Peyer's patch (tissue), 4 donors: ENCODE measurements around the gene C6orf47. TPM values are rescaled to one million over a fixed set of nuclear protein-coding genes. Genes with fewer than 3 reads are reported as not detected.
A peak's percentile ranks its signal among the peaks of the same experiment; 100 is the strongest.

ENCODE experiments used
- DNase-seq, 3 donors: peaks; one replicate each; pipeline ENCODE4 v3.0.0-alpha.2; 2017 to 2019
- H3K27ac ChIP-seq, 4 donors: fragments of 200-600 bp; sonication (generic); one replicate each; pipeline ENCODE4 v1.5.1; 2016 to 2019
- H3K27me3 ChIP-seq, 2 donors: fragments of 200-600 bp; sonication (generic); one replicate each; pipeline ENCODE4 v1.5.1; 2019
- H3K36me3 ChIP-seq, 3 donors: fragments of 200-600 bp; sonication (generic); one replicate each; pipeline ENCODE4 v1.5.1; 2016 to 2019
- H3K4me1 ChIP-seq, 4 donors: fragments of 200-600 bp; sonication (generic); one replicate each; pipeline ENCODE4 v1.5.1; 2016 to 2019
- H3K4me3 ChIP-seq, 4 donors: fragments of 200-600 bp; sonication (generic); 1 replicate in 3 of 4; 2 replicates in 1 of 4; pipeline ENCODE4 v1.5.1; 2016 to 2019; ENCODE audit warnings: mild to moderate bottlenecking in 1 of 4
- H3K9me3 ChIP-seq, 4 donors: fragments of 200-600 bp; sonication (generic); one replicate each; pipeline ENCODE4 v1.5.1; 2016 to 2019; ENCODE audit warnings: mild to moderate bottlenecking in 1 of 4
- CTCF ChIP-seq, 6 experiments: fragments of 450-650 bp in 4 of 6; fragments of 200-600 bp in 2 of 6; sonication (generic) in 1 of 6; IDR thresholded peaks; one replicate each; pipeline ENCODE4 v1.5.1; 2017 to 2019; ENCODE audit warnings: antibody characterized with exemption in 6 of 6, mild to moderate bottlenecking in 3 of 6, moderate library complexity in 1 of 6
- POLR2A ChIP-seq, 2 donors: fragments of 450-650 bp; IDR thresholded peaks; one replicate each; pipeline ENCODE4 v1.5.1; 2017; ENCODE audit warnings: antibody characterized with exemption in 2 of 2, mild to moderate bottlenecking in 2 of 2, moderate library complexity in 2 of 2
- total RNA-seq, 4 donors: library from RNA; depleted of rRNA; stranded (reverse); fragments of >200 nt; gene quantifications; one replicate each; pipeline ENCODE4 v1.1.0, GENCODE V29; 2016

The C6orf47 gene
- total RNA-seq, 4 donors from 2014 or later, result 26.4 to 46.7 (median 37.2) TPM

- peaks cover 0 to 99% (median 0%) of the 10 kb centered on the region in 3 donors for H3K36me3 ChIP-seq
- H3K4me3 ChIP-seq, result no peak overlapping the region
- peaks cover 0 to 5% (median 0%) of the 10 kb centered on the region in 4 donors for H3K4me1 ChIP-seq
- DNase-seq, result peak in 2 of 3 donors; percentile 72 to 75
- TF ChIP-seq CTCF (IDR thresholded peaks at IDR 0.05), result no peak
- TF ChIP-seq POLR2A (IDR thresholded peaks at IDR 0.05), result no peak
- H3K27ac ChIP-seq, result peak overlapping the region in 3 of 4 donors; percentile 55 to 77 (median 70)
- H3K27me3 ChIP-seq, result no peaks in the 10 kb centered on the region
- no peaks in the 10 kb centered on the region for H3K9me3 ChIP-seq
Observed at GRCh38 chr6:31690231-31691077, 29.9 kb upstream of the C6orf47 start.

- peak overlapping the region in 2 of 4 donors; percentile 70 to 77 for H3K27ac ChIP-seq
- no peaks in the 10 kb centered on the region for H3K27me3 ChIP-seq
- peaks cover 0 to 89% (median 0%) of the 10 kb centered on the region in 3 donors for H3K36me3 ChIP-seq
- no peaks in the 10 kb centered on the region for H3K9me3 ChIP-seq
- TF ChIP-seq POLR2A (IDR thresholded peaks at IDR 0.05), result no peak
- TF ChIP-seq CTCF (IDR thresholded peaks at IDR 0.05), result peak in 3 of 6 experiments; percentile 18 to 39 (median 26)
- DNase-seq, result no peak
- H3K4me1 ChIP-seq, result peaks cover 0 to 5% (median 0%) of the 10 kb centered on the region in 4 donors
- H3K4me3 ChIP-seq, result no peak overlapping the region
Observed at GRCh38 chr6:31689249-31690110, 28.9 kb upstream of the C6orf47 start.

GRCh38 chr6:31687860-31688693 lies 27.5 kb upstream of the C6orf47 start:
- Histone ChIP-seq H3K36me3 (peaks cover 0 to 75% (median 0%) of the 10 kb centered on the region in 3 donors), H3K27ac (no peak overlapping the region), H3K27me3 (no peaks in the 10 kb centered on the region), H3K4me3 (no peak overlapping the region), H3K9me3 (no peaks in the 10 kb centered on the region), H3K4me1 (peaks cover 0 to 5% (median 0%) of the 10 kb centered on the region in 4 donors)
- no peak for TF ChIP-seq CTCF (IDR thresholded peaks at IDR 0.05)
- TF ChIP-seq POLR2A (IDR thresholded peaks at IDR 0.05), result no peak
- no peak for DNase-seq

- no peak for DNase-seq
- Histone ChIP-seq H3K27ac (no peak overlapping the region), H3K27me3 (no peaks in the 10 kb centered on the region), H3K4me3 (no peak overlapping the region), H3K9me3 (no peaks in the 10 kb centered on the region), H3K4me1 (peaks cover 0 to 8% (median 0%) of the 10 kb centered on the region in 4 donors), H3K36me3 (peaks cover 0 to 68% (median 0%) of the 10 kb centered on the region in 3 donors)
- no peak for TF ChIP-seq POLR2A (IDR thresholded peaks at IDR 0.05)
- TF ChIP-seq CTCF (IDR thresholded peaks at IDR 0.05), result no peak
Observed at GRCh38 chr6:31687321-31687720, 26.7 kb upstream of the C6orf47 start.

GRCh38 chr6:31686483-31686882 lies 25.9 kb upstream of the C6orf47 start:
- no peaks in the 10 kb centered on the region for H3K27me3 ChIP-seq
- H3K36me3 ChIP-seq, result peaks cover 0 to 59% (median 0%) of the 10 kb centered on the region in 3 donors
- TF ChIP-seq POLR2A (IDR thresholded peaks at IDR 0.05) (no peak), CTCF (IDR thresholded peaks at IDR 0.05) (no peak)
- DNase-seq, result no peak
- no peak overlapping the region for H3K27ac ChIP-seq
- peaks cover 0 to 16% (median under 1%) of the 10 kb centered on the region in 4 donors for H3K4me1 ChIP-seq
- H3K4me3 ChIP-seq, result no peak overlapping the region
- no peaks in the 10 kb centered on the region for H3K9me3 ChIP-seq
